ENCODE data around the gene WSB1. TPM values are rescaled to one million over a fixed set of nuclear protein-coding genes. Genes with fewer than 3 reads are reported as not detected.

The WSB1 gene
- total and polyA plus RNA-seq, 9 of the 15 experiments (the other 6 are each of a cell fraction or from before 2014, with no cell fraction given): 22.8 to 229 (median 81.1) TPM

DNA sequence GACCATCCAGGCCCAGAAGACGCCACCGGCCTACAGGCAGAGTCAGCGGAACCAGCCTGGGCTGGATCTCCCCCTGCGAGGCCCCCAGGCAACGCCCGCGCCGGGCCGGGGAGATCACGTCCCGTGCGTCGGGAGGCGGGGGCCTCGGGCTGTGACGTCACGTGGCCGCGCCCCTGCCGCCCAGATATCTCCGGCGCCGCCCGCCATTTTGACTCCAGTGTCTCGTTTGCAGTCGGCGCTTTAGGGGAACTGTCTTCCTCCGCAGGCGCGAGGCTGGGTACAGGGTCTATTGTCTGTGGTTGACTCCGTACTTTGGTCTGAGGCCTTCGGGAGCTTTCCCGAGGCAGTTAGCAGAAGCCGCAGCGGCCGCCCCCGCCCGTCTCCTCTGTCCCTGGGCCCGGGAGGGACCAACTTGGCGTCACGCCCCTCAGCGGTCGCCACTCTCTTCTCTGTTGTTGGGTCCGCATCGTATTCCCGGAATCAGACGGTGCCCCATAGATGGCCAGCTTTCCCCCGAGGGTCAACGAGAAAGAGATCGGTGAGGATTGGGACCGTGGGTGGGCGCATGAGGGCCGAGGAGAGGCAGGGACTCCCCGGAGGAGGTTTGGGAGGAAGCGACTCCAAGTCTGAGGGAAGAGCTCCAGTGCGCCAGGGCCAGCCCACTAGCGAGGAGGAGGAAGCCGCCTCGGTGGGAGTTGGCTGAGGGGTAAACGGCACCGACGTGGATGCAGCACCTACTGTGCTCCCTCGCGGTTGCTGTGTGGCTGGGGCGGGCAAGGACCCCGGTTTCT is at the start of gene WSB1 (continued):
- TF ChIP-seq, protein P1, sequence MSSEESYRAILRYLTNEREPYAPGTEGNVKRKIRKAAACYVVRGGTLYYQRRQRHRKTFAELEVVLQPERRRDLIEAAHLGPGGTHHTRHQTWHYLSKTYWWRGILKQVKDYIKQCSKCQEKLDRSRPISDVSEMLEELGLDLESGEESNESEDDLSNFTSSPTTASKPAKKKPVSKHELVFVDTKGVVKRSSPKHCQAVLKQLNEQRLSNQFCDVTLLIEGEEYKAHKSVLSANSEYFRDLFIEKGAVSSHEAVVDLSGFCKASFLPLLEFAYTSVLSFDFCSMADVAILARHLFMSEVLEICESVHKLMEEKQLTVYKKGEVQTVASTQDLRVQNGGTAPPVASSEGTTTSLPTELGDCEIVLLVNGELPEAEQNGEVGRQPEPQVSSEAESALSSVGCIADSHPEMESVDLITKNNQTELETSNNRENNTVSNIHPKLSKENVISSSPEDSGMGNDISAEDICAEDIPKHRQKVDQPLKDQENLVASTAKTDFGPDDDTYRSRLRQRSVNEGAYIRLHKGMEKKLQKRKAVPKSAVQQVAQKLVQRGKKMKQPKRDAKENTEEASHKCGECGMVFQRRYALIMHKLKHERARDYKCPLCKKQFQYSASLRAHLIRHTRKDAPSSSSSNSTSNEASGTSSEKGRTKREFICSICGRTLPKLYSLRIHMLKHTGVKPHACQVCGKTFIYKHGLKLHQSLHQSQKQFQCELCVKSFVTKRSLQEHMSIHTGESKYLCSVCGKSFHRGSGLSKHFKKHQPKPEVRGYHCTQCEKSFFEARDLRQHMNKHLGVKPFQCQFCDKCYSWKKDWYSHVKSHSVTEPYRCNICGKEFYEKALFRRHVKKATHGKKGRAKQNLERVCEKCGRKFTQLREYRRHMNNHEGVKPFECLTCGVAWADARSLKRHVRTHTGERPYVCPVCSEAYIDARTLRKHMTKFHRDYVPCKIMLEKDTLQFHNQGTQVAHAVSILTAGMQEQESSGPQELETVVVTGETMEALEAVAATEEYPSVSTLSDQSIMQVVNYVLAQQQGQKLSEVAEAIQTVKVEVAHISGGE (CRISPR knock-in tag; IDR thresholded peaks at IDR 0.05): 0 out of 6 replicates have a peak, but pooled peaks of 1 of the 3 experiments have one; percentile 15
- no peak for TF ChIP-seq ZNF354B (CRISPR knock-in tag; IDR thresholded peaks at IDR 0.05)
- TF ChIP-seq, protein P2, sequence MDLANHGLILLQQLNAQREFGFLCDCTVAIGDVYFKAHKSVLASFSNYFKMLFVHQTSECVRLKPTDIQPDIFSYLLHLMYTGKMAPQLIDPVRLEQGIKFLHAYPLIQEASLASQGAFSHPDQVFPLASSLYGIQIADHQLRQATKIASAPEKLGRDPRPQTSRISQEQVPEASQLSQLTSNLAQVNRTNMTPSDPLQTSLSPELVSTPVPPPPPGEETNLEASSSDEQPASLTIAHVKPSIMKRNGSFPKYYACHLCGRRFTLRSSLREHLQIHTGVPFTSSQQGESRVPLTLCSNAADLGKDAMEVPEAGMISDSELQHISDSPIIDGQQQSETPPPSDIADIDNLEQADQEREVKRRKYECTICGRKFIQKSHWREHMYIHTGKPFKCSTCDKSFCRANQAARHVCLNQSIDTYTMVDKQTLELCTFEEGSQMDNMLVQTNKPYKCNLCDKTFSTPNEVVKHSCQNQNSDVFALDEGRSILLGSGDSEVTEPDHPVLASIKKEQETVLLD (IDR thresholded peaks at IDR 0.05): peak; percentile 32; the same call in 1 of the 2 replicates
- peak; percentile 19; the same call in 1 of the 2 replicates for TF ChIP-seq SIN3B (IDR thresholded peaks at IDR 0.05; ENCODE audit: low read depth)
- no peak for TF ChIP-seq ZNF695 (CRISPR knock-in tag; IDR thresholded peaks at IDR 0.05)
- TF ChIP-seq ZNF444 (CRISPR knock-in tag; IDR thresholded peaks at IDR 0.05): no peak
- peak; percentile 96 for TF ChIP-seq CXXC5 (CRISPR knock-in tag; IDR thresholded peaks at IDR 0.05)
- no peak for TF ChIP-seq TRIM28 (IDR thresholded peaks at IDR 0.05)
- no peak for TF ChIP-seq HNRNPH1 (optimal IDR thresholded peaks at IDR 0.05; ENCODE audit: low read depth, low read length)
- peak; percentile 91 for TF ChIP-seq KLF1 (tag; IDR thresholded peaks at IDR 0.05)
- TF ChIP-seq EP400 (IDR thresholded peaks at IDR 0.05): peak; percentile 88
- no peak for TF ChIP-seq MCM5 (IDR thresholded peaks at IDR 0.05; ENCODE audit: low read depth)
- no peak for TF ChIP-seq BRCA1 (IDR thresholded peaks at IDR 0.05)
- no peak for TF ChIP-seq BRCA1 (CRISPR knock-in tag; IDR thresholded peaks at IDR 0.05)
- 0 out of 2 replicates have a peak, but pooled peaks have one; percentile 14 for TF ChIP-seq E2F3 (CRISPR knock-in tag; IDR thresholded peaks at IDR 0.05)
- TF ChIP-seq ZBTB17 (CRISPR knock-in tag; IDR thresholded peaks at IDR 0.05): no peak; the same call in 1 of the 2 replicates
- TF ChIP-seq ZNF740 (CRISPR knock-in tag; IDR thresholded peaks at IDR 0.05): no peak
- no peak for TF ChIP-seq ZNF740 (tag; IDR thresholded peaks at IDR 0.05)
- no peak for TF ChIP-seq XRCC4 (IDR thresholded peaks at IDR 0.05; ENCODE audit: extremely low read depth, insufficient read depth, insufficient read length)
- 0 out of 2 replicates have a peak, but pooled peaks have one; percentile 26 for TF ChIP-seq ZNF766 (CRISPR knock-in tag; conservative IDR thresholded peaks at IDR 0.05)
- TF ChIP-seq SETDB1 (IDR thresholded peaks at IDR 0.05; ENCODE audit: low read length): no peak
- peak; percentile 90 for TF ChIP-seq PML (IDR thresholded peaks at IDR 0.05; ENCODE audit: low read length)
- no peak for TF ChIP-seq STAG1 (CRISPR knock-in tag; IDR thresholded peaks at IDR 0.05; ENCODE audit: borderline replicate concordance)
